H1 (cell line): ENCODE data around the gene BANF1. TPM values are rescaled to one million over a fixed set of nuclear protein-coding genes. Genes with fewer than 3 reads are reported as not detected.

ENCODE experiments used
- EGR1 ChIP-seq: IDR thresholded peaks from 2 replicates; pipeline ENCODE4 v1.6.1; 2011; ENCODE audit warnings: low read depth, low read length, borderline replicate concordance
- EP300 ChIP-seq, 2 experiments: IDR thresholded peaks; 1 replicate in 1 of 2; 2 replicates in 1 of 2; pipeline ENCODE4 v1.6.1; 2011 to 2012; ENCODE audit warnings: low read depth in 2 of 2, low read length in 2 of 2, mild to moderate bottlenecking in 2 of 2, borderline replicate concordance in 1 of 2, inconsistent platforms in 1 of 2, moderate library complexity in 1 of 2
- JUND ChIP-seq: IDR thresholded peaks from 2 replicates; pipeline ENCODE4 v1.6.1; 2011; ENCODE audit warnings: mild to moderate bottlenecking, improper control_type of control experiment, low read length
- RBBP5 ChIP-seq: IDR thresholded peaks from 2 replicates; pipeline ENCODE4 v1.7.1; 2012; ENCODE audit warnings: low read depth, mild to moderate bottlenecking, inconsistent platforms, low read length, moderate library complexity, borderline replicate concordance
- polyA plus RNA-seq, 7 experiments: library from polyadenylated mRNA; depleted of rRNA in 3 of 7; stranded (reverse) in 5 of 7; unstranded in 2 of 7; fragments of >200 nt in 5 of 7; fragments of 200-250 nt in 2 of 7; gene quantifications; 1 replicate in 5 of 7; 2 replicates in 1 of 7; 4 replicates in 1 of 7; pipeline versions ENCODE4 v1.2.1 to v1.2.3, GENCODE V29; 2011 to 2013; ENCODE audit warnings: missing spikeins in 2 of 7, mixed read lengths in 2 of 7
- total RNA-seq: library from RNA; stranded (reverse); fragmentation: NEBNext Ultra II Directional; extraction: Animal tissue kit (Norgen Biotek cat#: 25700); gene quantifications from 2 replicates; pipeline ENCODE4 v1.2.1, GENCODE V29; 2021
- TF ChIP-seq, protein P1 (sequence below), 3 experiments: IDR thresholded peaks; 1 replicate in 2 of 3; 2 replicates in 1 of 3; pipeline versions ENCODE4 v1.5.1 to v1.6.1; 2011; ENCODE audit warnings: low read length in 3 of 3, mild to moderate bottlenecking in 3 of 3, inconsistent platforms in 2 of 3, low read depth in 1 of 3, moderate library complexity in 1 of 3; ENCODE audit not compliant: insufficient read depth in 1 of 3; ENCODE audit errors: control extremely low read depth in 1 of 3
- TF ChIP-seq, protein P2 (sequence below): IDR thresholded peaks from 2 replicates; pipeline ENCODE4 v1.6.1; 2011; ENCODE audit warnings: low read length, improper control_type of control experiment

Gene BANF1
- total and polyA plus RNA-seq, 2 of the 8 experiments (the other 6 are each of a cell fraction or from before 2014, with no cell fraction given): 330 to 467 TPM

- TF ChIP-seq, protein P1, sequence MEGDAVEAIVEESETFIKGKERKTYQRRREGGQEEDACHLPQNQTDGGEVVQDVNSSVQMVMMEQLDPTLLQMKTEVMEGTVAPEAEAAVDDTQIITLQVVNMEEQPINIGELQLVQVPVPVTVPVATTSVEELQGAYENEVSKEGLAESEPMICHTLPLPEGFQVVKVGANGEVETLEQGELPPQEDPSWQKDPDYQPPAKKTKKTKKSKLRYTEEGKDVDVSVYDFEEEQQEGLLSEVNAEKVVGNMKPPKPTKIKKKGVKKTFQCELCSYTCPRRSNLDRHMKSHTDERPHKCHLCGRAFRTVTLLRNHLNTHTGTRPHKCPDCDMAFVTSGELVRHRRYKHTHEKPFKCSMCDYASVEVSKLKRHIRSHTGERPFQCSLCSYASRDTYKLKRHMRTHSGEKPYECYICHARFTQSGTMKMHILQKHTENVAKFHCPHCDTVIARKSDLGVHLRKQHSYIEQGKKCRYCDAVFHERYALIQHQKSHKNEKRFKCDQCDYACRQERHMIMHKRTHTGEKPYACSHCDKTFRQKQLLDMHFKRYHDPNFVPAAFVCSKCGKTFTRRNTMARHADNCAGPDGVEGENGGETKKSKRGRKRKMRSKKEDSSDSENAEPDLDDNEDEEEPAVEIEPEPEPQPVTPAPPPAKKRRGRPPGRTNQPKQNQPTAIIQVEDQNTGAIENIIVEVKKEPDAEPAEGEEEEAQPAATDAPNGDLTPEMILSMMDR (IDR thresholded peaks at IDR 0.05; ENCODE audit: control extremely low read depth in 1 of 3, insufficient read depth in 1 of 3, low read depth in 1 of 3, low read length in 3 of 3): no peak; a peak in 1 of 4 replicates
- no peak for TF ChIP-seq EP300 (IDR thresholded peaks at IDR 0.05; ENCODE audit: borderline replicate concordance in 1 of 2, low read depth in 2 of 2, low read length in 2 of 2)
- no peak for TF ChIP-seq JUND
- TF ChIP-seq EGR1: no peak
- TF ChIP-seq RBBP5: peak; percentile 58; the same call in 1 of the 2 replicates
- TF ChIP-seq, protein P2, sequence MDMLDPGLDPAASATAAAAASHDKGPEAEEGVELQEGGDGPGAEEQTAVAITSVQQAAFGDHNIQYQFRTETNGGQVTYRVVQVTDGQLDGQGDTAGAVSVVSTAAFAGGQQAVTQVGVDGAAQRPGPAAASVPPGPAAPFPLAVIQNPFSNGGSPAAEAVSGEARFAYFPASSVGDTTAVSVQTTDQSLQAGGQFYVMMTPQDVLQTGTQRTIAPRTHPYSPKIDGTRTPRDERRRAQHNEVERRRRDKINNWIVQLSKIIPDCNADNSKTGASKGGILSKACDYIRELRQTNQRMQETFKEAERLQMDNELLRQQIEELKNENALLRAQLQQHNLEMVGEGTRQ: no peak
Observed at GRCh38 chr11:66011785-66012303, 9.5 kb downstream of the BANF1 start, which contains the start of gene CST6 (continued).
